ENCODE measurements around the gene AGBL1.

AGBL1 gene

GRCh38 chr15:86540840-86541467, 461.3 kb downstream of the AGBL1 start:
- no peak for DNase-seq

GRCh38 chr15:86541540-86541939, 461.9 kb downstream of the AGBL1 start:
- no peak for DNase-seq

GRCh38 chr15:86550075-86550474, 470.4 kb downstream of the AGBL1 start:
- DNase-seq = no peak

GRCh38 chr15:86553108-86553507, 473.4 kb downstream of the AGBL1 start:
- DNase-seq = no peak

- no peak for DNase-seq
These were observed 475.4 kb downstream of the AGBL1 start for GRCh38 chr15:86555098-86555497.

- DNase-seq = no peak
These were observed 476.3 kb downstream of the AGBL1 start for GRCh38 chr15:86555939-86556338.

- no peak for DNase-seq
These were observed 476.8 kb downstream of the AGBL1 start for GRCh38 chr15:86556396-86557017.

- no peak for DNase-seq
These were observed 477.4 kb downstream of the AGBL1 start for GRCh38 chr15:86557018-86557550.

GRCh38 chr15:86558252-86558651, 478.6 kb downstream of the AGBL1 start:
- no peak for DNase-seq

GRCh38 chr15:86558686-86559085, 479.0 kb downstream of the AGBL1 start:
- DNase-seq = no peak

GRCh38 chr15:86568378-86568777, 488.7 kb downstream of the AGBL1 start:
- DNase-seq = no peak

- no peak for DNase-seq
These were observed 491.1 kb downstream of the AGBL1 start for GRCh38 chr15:86570738-86571137.

- no peak for DNase-seq
These were observed 492.2 kb downstream of the AGBL1 start for GRCh38 chr15:86571873-86572272.

- no peak for DNase-seq
These were observed 492.7 kb downstream of the AGBL1 start for GRCh38 chr15:86572368-86572841.

GRCh38 chr15:86573476-86573875, 493.8 kb downstream of the AGBL1 start:
- DNase-seq = no peak

- DNase-seq = no peak
These were observed 508.7 kb downstream of the AGBL1 start for GRCh38 chr15:86588413-86588812.

- no peak for DNase-seq
These were observed 510.8 kb downstream of the AGBL1 start for GRCh38 chr15:86590461-86590860.

- DNase-seq = no peak
These were observed 511.5 kb downstream of the AGBL1 start for GRCh38 chr15:86591158-86591557.

GRCh38 chr15:86591994-86592735, 512.5 kb downstream of the AGBL1 start:
- DNase-seq = no peak

- peak; percentile 13 for DNase-seq
These were observed 516.1 kb downstream of the AGBL1 start for GRCh38 chr15:86595741-86596140.

GRCh38 chr15:86603466-86603865, 523.8 kb downstream of the AGBL1 start:
- DNase-seq = no peak

GRCh38 chr15:86608461-86609205, 529.0 kb downstream of the AGBL1 start:
- DNase-seq = peak; percentile 46

- DNase-seq = no peak
These were observed 529.6 kb downstream of the AGBL1 start for GRCh38 chr15:86609275-86609674.

All from fibroblast of skin of right quadriceps (primary cell).